Fibroblast of upper back skin (primary cell): ENCODE measurements around the gene DBN1.
A peak's percentile ranks its signal among the peaks of the same experiment; 100 is the strongest.

ENCODE experiments used
- DNase-seq: peaks from one replicate; pipeline ENCODE4 v3.0.0-alpha.2; 2013

DBN1 gene

GRCh38 chr5:177504086-177505056 lies 30.9 kb upstream of the DBN1 start:
- DNase-seq: no peak

GRCh38 chr5:177503351-177504085 lies 30.1 kb upstream of the DBN1 start:
- no peak for DNase-seq

DNA sequence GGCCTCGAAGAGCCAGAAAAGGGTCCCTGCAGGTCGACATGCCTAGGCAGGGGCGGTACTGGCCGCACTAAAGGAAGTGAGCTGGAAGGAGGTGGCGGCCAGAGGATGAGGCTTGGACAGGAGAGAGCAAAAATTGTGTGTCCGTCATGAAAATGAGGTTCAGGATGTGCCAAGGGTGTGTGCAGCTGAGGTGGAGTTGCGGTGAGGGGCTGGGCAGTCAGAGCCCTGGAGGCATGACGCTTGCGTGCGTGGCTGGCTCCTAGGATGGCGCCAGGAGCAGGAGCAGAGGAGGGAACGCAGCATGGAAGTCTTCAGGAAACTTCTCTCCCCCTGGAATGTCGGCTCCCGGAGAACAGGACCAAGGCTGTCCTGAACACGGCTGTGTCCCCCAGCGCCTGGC lies 29.5 kb upstream of the DBN1 start:
- DNase-seq: no peak

DNA sequence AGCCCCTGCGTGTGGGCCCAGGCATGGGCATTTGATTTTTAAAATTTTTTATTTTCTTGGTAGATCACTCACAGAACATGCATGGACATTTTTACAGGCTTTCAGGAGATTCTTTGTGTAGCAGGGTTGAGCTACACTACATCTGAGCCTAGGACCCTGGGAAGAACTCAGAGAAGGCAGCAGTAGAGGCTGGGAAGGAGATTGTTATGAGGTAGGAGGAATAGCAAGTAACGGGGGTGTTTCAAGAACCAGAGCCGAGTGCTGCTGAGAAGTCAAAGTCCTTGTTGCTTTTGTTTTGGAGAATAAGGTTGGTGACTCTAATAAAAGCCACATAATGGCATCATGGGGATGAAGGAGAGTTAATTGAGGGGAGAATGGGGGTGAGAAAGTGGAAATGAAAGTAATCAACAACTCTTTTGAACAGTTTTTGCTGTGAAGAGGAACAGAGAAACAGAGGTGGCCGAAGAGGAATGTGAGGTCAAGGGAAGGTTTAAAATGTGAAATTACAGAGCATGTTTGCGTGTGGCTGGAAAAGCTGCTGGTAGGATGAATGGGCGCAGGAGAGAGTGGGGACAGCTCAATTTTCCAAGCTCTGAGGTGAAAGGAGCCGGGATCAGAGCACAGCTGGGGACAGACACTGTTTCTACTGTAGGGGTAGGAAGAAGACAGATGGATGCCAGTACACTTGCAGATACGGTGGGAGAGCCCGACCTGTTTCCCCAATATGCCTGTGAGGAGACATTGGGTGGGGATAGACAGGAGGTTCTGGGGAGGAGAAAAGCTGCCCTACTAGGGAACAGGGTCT lies 28.6 kb upstream of the DBN1 start:
- DNase-seq: no peak

DNA sequence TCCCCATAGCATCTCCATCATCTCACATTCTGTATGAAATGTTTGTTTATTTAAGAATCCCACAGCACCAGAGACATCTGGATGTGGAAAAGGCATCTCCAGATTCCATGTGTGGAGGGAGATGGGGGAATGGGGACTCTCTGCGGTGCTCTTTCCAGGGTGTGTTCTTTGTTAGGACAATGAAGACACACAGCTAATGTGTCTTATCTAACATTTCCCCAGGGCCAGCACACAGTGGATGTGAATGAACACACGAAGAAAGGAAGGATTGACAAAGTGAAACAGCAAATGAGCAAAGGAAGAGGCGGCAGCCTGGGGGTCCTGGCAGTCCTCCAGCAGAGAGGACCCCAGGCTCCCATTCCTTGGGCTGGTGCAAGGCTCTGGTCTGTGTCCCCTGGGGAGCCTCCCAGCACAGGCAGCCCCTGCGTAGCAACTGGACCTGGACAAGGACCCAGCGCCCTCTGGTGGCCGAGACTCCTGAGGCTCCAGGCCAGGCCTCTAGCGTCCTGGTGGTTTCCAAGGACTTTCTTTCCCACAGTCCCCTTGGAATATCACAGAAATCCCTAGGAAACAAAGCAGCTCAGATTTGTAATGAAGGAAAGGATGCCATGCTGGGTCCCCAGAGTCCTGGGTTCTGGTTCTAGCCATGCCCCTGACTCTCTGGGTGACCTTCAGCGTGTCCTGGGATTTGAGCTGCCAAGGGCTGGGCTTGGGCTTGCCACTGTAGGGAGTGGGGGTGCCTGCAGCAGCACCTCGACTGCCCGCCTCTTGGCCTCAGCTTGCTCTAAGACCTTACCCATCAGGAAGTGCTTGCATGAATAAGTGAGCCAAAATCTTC lies 27.5 kb upstream of the DBN1 start:
- DNase-seq: peak; percentile 80

DNA sequence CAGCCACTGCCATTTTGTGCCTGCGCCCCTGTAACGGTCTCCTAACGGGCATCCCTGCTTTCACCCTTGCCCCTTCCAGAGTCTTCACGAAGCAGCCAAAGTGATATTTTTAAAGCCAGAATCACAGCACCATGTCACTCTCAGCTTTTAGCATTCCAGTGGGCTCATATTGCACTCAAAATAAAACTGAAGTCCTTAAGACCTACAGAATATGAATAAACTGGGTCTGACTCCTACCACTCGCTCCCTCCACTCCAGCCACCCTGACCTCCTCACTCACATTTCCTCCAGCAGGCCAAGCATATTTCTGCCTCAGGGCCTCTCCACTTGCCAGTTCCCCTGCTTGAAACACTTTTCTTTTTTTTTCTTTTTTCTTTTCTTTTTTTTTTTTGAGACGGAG lies 26.4 kb upstream of the DBN1 start:
- DNase-seq: no peak

GRCh38 chr5:177498013-177498787 lies 24.8 kb upstream of the DBN1 start:
- no peak for DNase-seq

DNA sequence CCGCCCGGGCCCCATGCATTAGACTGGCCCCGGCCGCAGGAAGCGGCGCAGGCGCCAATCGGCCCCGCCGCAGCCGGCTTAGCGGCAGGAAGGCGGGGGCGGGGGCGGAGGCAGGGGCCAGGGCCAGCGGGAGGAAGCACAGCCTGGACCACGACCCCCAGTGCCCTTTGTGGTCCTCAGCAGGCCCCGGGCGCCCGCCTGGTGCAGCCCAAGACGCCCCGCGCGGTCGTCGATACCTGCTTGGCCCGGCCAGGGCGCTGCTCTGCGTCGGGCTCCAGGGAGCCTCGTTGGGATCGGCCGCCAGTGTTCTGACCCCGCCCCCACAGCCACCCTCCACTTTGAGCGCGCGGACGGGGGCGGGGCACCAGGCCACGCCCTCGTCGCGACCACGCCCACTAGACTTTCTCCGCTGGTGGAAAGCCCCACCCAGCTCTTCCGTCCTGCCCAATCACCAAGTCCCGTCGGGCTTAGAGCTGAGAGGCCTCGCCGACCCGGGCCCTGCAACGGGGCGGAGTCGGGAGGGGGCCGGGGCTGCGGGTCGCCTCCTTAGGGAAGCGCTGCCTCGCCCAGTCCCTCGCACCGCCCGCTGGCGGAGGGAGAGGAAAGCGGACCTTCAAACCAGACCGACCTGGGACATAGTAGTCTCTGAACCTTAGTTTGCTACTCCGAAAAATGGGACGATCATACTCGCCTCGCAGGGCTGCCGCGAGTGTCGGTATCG lies 24.0 kb upstream of the DBN1 start, which contains the start of gene PDLIM7:
TSS of gene PDLIM7 (minus strand) at position 313 of the 721 bp plus-strand sequence. CDS start 1,092 bp downstream, outside the sequence.
- peak; percentile 98 for DNase-seq

GRCh38 chr5:177496727-177497291 lies 23.4 kb upstream of the DBN1 start:
- peak; percentile 97 for DNase-seq

- peak; percentile 82 for DNase-seq
Measured at GRCh38 chr5:177496070-177496726, 22.8 kb upstream of the DBN1 start.

DNA sequence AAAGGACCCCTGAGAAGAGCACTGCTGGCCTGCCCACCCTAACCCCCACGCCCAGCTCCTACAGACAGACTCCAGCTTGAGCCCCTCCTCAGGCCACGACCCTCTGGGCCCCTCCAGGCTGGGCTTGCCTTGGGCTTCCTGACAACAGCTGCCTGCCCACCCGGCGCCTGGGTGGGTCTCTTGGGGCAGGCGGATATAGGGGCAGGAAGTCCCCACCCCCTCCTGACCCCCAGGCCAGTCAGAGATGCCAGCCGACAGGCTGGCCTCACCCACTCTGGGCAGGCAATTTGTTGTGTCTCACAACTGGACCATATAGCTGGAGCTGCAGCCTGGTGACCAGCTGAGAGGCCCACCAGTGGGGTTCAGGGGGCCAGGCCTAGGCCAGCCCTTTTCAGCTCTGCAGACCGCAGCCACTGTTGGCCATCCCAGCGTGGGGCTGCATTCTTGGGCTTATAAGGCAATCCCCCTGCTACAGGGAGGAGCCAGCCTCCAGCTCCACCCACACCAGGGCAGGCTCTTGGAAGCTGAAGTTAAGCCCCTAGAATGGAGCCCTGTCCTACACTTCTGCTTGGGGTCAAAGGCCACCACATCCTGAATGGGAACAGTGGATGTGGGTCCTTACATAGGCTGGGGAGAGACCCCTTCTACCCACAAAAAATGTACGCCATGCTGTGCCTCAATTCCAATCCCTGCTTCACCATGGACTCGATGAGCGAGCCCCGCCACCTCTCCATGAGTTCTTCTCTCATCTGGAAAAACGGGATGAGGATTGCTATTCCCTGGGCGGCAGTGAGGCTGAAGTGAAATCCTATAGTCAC lies 22.0 kb upstream of the DBN1 start:
- peak; percentile 96 for DNase-seq

DNA sequence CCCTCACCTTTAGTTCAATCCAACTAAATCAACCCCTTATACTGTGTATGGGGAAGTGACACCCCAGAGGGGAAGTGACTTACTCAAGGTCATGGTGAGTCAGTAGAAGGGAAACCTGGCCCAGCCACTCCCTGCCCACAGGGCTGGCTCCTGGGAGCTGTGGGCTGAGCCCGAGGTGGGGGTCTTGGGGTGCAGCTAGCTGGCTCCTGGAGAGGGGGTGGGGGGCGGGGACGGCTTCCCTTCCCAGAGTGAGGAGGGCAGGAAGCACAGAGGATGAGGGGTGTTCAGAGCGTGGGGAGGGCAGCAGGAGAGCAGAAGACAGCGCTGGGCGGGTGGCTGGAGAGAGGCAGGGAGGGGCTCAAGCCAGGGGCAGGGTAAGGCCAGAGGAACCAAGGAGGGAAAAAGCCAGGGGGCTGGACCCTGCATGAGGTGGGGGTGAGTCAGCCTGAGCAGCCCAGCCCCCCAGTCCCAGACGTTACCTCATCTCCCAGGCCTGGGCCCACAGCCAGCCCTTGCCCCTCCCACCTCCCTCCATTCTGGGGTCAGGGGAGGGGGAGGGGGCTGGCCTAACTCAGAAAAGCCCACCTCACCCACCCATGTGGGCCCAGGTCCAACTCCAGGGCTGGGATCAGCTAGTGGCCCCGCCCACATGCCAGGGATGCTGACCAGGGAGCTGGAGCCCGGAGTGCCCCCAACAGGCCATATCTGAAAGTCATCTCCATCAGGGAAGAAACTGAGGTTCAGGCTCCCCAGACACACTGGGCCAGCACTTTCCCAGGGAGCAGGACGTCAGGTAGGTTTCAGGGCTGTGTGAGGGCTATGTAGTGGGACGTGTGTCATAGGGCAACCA lies 21.1 kb upstream of the DBN1 start:
- DNase-seq: peak; percentile 97

DNA sequence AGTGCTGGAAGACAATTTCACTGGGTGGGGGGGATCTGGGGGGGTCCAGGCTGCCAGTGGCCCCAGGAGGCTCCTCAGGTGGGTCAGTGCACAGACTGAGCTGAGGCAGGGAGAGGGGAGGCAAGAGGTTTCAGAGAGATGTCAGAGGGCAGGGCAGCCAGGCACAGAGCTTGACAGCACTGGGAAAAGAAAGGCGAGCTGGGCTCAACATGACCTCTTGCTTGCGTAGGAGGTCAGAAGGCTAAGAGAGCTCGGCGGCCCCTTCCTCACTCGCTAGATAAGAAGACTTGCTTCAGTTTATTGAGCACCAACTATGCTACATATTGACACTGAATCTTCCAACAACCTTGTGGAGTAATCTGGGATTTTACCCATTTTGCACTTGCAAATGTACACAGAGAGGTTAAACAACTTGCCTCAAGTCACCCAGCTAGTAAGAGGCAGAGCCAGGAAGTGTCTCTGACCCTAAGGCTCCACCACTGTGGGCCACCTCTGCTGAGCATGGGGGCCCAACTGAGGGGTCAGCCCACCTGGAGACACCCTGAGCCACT lies 20.4 kb upstream of the DBN1 start:
- DNase-seq: no peak

DNA sequence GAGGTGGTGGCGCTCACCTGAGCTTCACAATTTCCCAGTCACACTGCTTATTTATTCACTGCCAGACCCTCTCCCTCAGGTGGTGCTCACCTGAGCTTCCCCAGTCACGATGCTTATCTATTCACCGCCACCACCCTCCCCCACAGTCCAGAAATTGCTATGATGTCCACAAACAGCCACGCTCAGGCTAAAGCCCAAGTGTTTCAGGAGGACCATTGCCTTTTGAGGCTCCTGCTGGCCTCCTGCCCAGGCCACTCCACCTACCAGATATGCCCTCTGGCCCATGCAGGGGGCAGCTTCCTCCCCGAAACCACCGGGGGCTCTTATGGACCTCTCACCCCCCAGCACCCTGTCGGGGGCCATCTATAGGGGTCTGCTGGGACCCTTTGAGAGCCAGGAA lies 19.4 kb upstream of the DBN1 start:
- DNase-seq: no peak

DNA sequence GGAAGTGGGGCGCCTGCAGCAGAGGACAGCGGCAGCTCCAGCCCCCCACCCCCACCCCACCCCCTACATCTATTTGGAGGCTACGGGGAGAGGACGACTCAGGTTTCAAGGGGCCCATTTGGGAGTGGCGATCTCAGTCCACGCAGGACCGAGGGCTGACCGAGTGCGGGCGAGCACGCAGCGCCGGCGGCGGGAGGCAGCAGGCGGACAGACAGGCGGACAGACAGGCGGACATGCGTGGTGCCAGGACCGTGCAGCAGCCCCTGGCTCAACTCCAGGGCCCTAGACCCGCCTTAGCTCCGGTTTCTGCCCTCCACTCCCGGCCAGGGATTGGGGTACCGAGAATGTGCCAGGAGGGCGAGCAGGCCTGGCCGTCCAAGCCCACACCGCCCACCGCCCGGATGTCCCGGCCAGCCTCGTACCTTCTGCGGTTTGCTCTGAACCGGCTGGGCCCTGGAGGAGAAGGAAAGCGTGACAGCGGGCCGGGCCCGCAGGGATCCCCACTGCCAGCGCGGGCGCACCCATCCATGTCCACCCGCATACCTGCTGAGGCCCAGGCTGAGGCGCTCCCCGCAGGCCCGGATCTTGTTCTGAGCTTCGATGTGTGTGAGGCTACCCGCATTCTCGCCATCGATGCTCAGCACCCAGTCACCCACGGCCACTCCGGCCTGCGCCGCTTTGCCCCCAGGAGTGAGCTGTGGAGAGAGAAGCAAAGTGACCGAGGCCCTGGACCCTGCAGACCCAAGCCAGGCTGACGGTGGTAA lies 18.7 kb upstream of the DBN1 start:
- no peak for DNase-seq

- peak; percentile 56 for DNase-seq
Measured at GRCh38 chr5:177491429-177491945, 18.1 kb upstream of the DBN1 start.
